ENCODE results near the gene MED12L. TPM values are rescaled to one million over a fixed set of nuclear protein-coding genes. Genes with fewer than 3 reads are reported as not detected.

MED12L gene
- total RNA-seq, 1 donor from 2014 or later: 0.43 TPM

DNA sequence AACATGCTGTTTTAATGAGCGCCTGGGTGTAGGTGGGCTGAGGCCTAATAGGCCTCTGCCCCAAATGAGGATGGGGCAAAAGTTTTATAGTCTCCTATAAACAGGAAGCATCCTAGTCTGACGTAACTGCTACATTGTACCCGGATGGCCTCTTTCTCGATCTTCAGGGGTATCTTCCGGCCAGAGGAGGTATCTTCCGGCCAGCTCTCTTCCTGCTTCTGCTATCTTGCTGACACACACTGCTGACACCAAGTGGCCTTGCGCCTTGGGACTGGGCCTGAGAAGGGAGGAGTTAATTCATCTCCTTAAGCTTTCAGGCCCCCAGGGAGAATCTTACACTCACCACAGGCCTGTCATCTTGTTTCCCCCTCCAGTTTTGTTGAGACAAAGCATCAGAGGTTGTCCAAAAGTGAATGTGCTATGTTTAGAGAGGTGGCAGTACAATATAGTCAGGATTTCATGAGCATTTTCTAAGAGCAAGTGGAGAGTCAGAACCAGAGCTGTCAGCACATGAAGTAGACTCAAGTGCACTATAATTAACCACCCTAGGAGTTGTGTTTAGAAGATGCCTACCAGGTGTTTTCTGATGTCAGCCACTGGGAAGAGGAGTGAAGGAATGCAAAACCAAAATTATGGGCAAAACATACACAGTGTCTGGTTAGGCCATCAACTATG is 391.0 kb downstream of the MED12L start:
- no peak overlapping the region for H3K27ac ChIP-seq
- H3K27me3 ChIP-seq: no peaks in the 10 kb centered on the region
- no peaks in the 10 kb centered on the region for H3K4me1 ChIP-seq
- intact Hi-C loops (cut with DNase I): no loop called here
- H3K4me3 ChIP-seq: no peak overlapping the region
- no peaks in the 10 kb centered on the region for H3K36me3 ChIP-seq
- DNase-seq (ENCODE audit: low spot score in 2 of 2): no peak
- TF ChIP-seq, protein P1, sequence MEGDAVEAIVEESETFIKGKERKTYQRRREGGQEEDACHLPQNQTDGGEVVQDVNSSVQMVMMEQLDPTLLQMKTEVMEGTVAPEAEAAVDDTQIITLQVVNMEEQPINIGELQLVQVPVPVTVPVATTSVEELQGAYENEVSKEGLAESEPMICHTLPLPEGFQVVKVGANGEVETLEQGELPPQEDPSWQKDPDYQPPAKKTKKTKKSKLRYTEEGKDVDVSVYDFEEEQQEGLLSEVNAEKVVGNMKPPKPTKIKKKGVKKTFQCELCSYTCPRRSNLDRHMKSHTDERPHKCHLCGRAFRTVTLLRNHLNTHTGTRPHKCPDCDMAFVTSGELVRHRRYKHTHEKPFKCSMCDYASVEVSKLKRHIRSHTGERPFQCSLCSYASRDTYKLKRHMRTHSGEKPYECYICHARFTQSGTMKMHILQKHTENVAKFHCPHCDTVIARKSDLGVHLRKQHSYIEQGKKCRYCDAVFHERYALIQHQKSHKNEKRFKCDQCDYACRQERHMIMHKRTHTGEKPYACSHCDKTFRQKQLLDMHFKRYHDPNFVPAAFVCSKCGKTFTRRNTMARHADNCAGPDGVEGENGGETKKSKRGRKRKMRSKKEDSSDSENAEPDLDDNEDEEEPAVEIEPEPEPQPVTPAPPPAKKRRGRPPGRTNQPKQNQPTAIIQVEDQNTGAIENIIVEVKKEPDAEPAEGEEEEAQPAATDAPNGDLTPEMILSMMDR (IDR thresholded peaks at IDR 0.05): no peak
- H3K9me3 ChIP-seq: peaks cover 0 to 1% of the 10 kb centered on the region in 2 donors

DNA sequence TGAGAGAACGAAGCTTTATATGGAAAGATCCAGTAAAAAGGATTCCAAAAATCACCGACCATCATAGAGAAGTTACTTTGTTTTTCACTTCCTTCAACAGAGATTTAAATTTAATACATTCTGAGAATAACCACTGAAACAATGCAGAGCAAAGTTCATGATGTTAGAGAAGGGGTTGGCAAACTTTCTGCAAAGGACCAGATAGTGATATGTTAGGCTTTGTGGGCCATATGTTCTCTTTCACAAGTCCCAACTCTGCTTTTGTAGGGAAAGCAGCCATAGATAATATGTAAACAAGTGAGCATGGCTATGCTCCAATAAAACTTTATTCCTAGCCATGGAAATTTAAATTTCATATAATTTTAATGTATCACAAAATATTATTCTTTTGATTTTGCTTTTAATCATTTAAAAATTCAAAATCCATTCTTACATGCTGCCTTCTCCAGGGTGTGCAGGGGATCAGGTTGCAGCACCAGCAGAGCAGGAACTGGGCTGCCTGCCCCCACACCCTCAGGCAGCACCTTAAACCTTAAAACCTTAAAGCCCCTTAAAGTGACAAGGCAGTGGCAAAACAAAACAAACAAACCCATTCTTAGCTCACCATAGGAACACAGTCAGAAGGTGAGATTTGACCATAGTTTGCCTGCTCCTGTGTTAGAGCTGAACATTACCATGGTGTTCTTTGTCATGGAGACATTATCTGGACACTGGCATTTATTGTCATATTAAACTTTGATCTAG is 392.3 kb downstream of the MED12L start:
- no peak overlapping the region for H3K4me3 ChIP-seq
- H3K9me3 ChIP-seq: peaks cover 0 to 13% of the 10 kb centered on the region in 2 donors
- H3K36me3 ChIP-seq: no peaks in the 10 kb centered on the region
- intact Hi-C loops (cut with DNase I): no loop called here
- no peak overlapping the region for H3K27ac ChIP-seq
- TF ChIP-seq, protein P1 (IDR thresholded peaks at IDR 0.05): no peak
- no peaks in the 10 kb centered on the region for H3K4me1 ChIP-seq
- no peak for DNase-seq (ENCODE audit: low spot score in 2 of 2)
- H3K27me3 ChIP-seq: no peaks in the 10 kb centered on the region

DNA sequence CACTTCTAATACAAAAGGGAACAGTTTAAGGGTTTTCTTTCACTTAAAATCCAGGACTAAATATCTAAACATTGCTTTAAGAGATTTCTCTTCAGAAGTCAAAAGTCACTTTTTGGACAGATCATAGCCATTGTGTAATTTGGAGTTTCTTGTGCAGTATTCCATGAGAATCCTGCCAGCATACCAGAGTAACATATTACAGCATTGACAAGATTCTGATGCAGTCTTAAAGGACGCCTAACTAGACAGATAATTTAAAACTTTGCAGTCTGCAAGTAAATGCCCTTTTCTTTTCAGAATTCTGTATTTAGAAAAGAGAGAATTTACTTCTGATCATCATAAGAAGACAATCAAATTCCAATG is 392.9 kb downstream of the MED12L start:
- Histone ChIP-seq H3K9me3 (peaks cover 0 to 13% of the 10 kb centered on the region in 2 donors), H3K4me1 (no peaks in the 10 kb centered on the region), H3K36me3 (no peaks in the 10 kb centered on the region), H3K27me3 (no peaks in the 10 kb centered on the region), H3K27ac (no peak overlapping the region), H3K4me3 (no peak overlapping the region)
- intact Hi-C loops (cut with DNase I): no loop called here
- TF ChIP-seq, protein P1 (IDR thresholded peaks at IDR 0.05): no peak
- no peak for DNase-seq (ENCODE audit: low spot score in 2 of 2)

DNA sequence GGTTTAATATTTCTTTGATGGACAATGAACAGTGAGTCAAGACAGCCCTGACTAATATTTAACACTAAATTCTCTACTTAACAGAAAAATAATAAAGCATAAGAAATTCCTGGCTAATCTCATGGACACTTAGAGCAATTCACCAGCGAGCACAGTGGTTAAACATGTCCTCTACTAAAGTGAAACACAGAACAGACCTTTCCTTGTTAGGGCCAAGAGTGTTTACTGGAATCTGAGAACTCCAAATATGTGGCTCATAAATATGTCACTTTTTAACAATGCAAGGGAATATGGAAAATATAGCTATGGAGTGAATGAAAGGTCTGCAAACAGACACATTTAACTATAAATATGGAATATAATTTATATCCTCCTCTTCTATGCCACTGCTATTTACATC is 394.0 kb downstream of the MED12L start:
- no peak for DNase-seq (ENCODE audit: low spot score in 2 of 2)
- intact Hi-C loops (cut with DNase I): no loop called here
- Histone ChIP-seq H3K27ac (no peak overlapping the region), H3K4me1 (no peaks in the 10 kb centered on the region), H3K4me3 (no peak overlapping the region), H3K27me3 (no peaks in the 10 kb centered on the region), H3K9me3 (peaks cover 0 to 13% of the 10 kb centered on the region in 2 donors), H3K36me3 (no peaks in the 10 kb centered on the region)
- TF ChIP-seq, protein P1 (IDR thresholded peaks at IDR 0.05): no peak

DNA sequence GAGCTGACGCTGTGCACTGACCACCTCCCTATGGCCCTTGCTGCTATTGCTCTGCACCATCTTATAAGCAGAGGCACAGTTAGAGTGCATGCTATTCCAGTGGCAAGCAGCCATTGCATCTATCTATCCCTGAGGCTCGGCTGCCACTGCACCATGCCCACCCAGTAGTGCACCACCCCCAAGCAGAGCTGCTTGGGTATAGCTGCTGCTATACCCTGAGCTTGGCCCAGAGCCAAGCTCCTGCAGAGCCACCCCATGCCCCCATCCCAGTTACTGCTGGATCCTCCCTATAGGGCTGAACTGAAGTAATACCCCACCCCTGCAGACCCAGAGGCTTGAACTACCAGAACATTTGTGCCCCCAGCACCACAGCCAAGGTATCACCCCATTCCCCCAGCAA is 395.0 kb downstream of the MED12L start:
- no peak overlapping the region for H3K27ac ChIP-seq
- TF ChIP-seq, protein P1 (IDR thresholded peaks at IDR 0.05): no peak
- no peaks in the 10 kb centered on the region for H3K27me3 ChIP-seq
- H3K4me1 ChIP-seq: no peaks in the 10 kb centered on the region
- no peak overlapping the region for H3K4me3 ChIP-seq
- no peak for DNase-seq (ENCODE audit: low spot score in 2 of 2)
- intact Hi-C loops (cut with DNase I): no loop called here
- H3K36me3 ChIP-seq: no peaks in the 10 kb centered on the region
- H3K9me3 ChIP-seq: peaks cover 0 to 13% of the 10 kb centered on the region in 2 donors
